Natural killer cell treated with Interleukin-12 subunit alpha and Interleukin-12 subunit beta and Interleukin-15 and Interleukin-18, amount 100 ng/mL, for 72 hours (primary cell): ENCODE measurements around the gene EVX2. TPM values are rescaled to one million over a fixed set of nuclear protein-coding genes. Genes with fewer than 3 reads are reported as not detected.

ENCODE experiments used
- ATAC-seq, 2 donors: fragments of 150-1000 bp; cut with Tn5 transposase in 1 of 2; sonication (Bioruptor Pico), chemical (Tn5 transposase) in 1 of 2; 2 replicates each; pipeline ENCODE4 v1.10.0; 2021
- DNase-seq: peaks from one replicate; pipeline ENCODE4 v3.0.0; 2022; ENCODE audit warnings: low spot score
- H3K27ac Mint-ChIP-seq, 2 donors: 1 replicate in 1 of 2; 2 replicates in 1 of 2; pipeline ENCODE4 v1.8.0; 2022; ENCODE audit warnings: mixed read lengths in 2 of 2, mild to moderate bottlenecking in 1 of 2, moderate library complexity in 1 of 2
- H3K27me3 Mint-ChIP-seq, 2 donors: 1 replicate in 1 of 2; 2 replicates in 1 of 2; pipeline ENCODE4 v1.8.0; 2022; ENCODE audit warnings: mixed read lengths in 2 of 2
- H3K36me3 Mint-ChIP-seq: one replicate; pipeline ENCODE4 v1.8.0; 2022; ENCODE audit warnings: mixed read lengths
- H3K4me1 Mint-ChIP-seq, 2 donors: 1 replicate in 1 of 2; 2 replicates in 1 of 2; pipeline ENCODE4 v1.8.0; 2022; ENCODE audit warnings: low read depth in 2 of 2, mixed read lengths in 2 of 2, mild to moderate bottlenecking in 1 of 2
- H3K4me3 Mint-ChIP-seq: one replicate; pipeline ENCODE4 v1.8.0; 2022; ENCODE audit warnings: mixed read lengths
- H3K9me3 Mint-ChIP-seq: 2 replicates; pipeline ENCODE4 v1.8.0; 2022; ENCODE audit warnings: mixed read lengths
- total RNA-seq, 2 donors: library from RNA; stranded (reverse); gene quantifications; one replicate each; pipeline ENCODE4 v1.2.3, GENCODE V29; 2022

The EVX2 gene
- total RNA-seq, 2 donors from 2014 or later: not detected

GRCh38 chr2:176125772-176126054, 42.0 kb upstream of the EVX2 start:
- ATAC-seq (no peak), DNase-seq (no peak)
- Mint-ChIP-seq H3K9me3 (no peaks in the 10 kb centered on the region), H3K4me1 (peaks cover 8 to 17% of the 10 kb centered on the region in 2 donors), H3K4me3 (no peak overlapping the region), H3K27ac (no peak overlapping the region), H3K36me3 (peaks cover 7% of the 10 kb centered on the region), H3K27me3 (peaks cover 52 to 62% of the 10 kb centered on the region in 2 donors)

DNA sequence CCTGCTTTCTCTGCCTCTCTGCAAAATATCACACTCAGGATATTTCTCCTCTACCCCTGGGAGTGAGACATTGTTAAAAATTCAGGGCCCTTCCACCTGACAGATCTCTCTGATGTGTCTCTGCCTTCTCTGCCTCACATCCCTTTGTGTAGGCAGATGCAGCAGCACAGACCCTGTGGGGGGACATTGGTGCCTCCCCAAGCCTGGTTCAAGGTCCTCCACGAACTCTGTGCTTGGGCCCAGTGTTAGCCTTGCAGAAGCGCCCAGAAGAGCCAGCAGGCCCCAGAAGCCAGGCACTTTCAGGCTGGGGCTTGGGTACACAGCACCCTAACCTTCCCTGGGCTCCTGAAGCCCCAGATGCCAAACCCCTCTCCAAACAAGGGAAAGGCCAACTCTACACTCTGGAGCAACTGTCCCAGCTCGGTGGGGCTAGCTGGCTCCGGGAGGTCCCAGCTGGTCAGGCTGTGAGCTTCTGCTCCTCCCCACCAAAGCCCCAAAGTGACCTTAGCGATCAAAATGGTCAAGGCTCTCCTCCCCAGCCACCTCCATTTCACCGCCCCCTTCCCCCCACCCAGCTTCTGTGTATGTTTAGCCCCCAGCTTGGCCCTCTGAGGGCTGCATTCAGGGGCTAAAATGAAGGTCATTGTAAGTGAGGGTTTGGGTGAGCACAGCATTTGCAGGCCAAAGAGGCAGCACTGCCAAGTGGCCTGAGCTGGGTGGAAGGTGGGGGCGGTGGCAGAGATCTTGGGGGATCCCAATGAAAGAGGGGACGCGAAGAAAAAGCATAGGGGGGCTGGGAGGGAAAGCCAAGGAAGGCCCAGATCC, 41.4 kb upstream of the EVX2 start:
- Mint-ChIP-seq H3K9me3 (no peaks in the 10 kb centered on the region), H3K27ac (no peak overlapping the region), H3K36me3 (peaks cover 7% of the 10 kb centered on the region), H3K4me1 (peaks cover 7 to 15% of the 10 kb centered on the region in 2 donors), H3K27me3 (peaks cover 54 to 66% of the 10 kb centered on the region in 2 donors), H3K4me3 (no peak overlapping the region)
- ATAC-seq (peak in 1 of 2 donors; percentile 28), DNase-seq (no peak)

GRCh38 chr2:176124110-176124946, 40.6 kb upstream of the EVX2 start:
- H3K9me3 Mint-ChIP-seq: no peaks in the 10 kb centered on the region
- ATAC-seq: no peak
- H3K27me3 Mint-ChIP-seq: peaks cover 62 to 74% of the 10 kb centered on the region in 2 donors
- no peak for DNase-seq
- H3K27ac Mint-ChIP-seq: no peak overlapping the region
- no peak overlapping the region for H3K4me3 Mint-ChIP-seq
- peaks cover 7 to 15% of the 10 kb centered on the region in 2 donors for H3K4me1 Mint-ChIP-seq
- peaks cover 7% of the 10 kb centered on the region for H3K36me3 Mint-ChIP-seq

- DNase-seq (no peak), ATAC-seq (no peak)
- Mint-ChIP-seq H3K4me3 (no peak overlapping the region), H3K4me1 (peaks cover 11 to 15% of the 10 kb centered on the region in 2 donors), H3K9me3 (peaks cover 3% of the 10 kb centered on the region), H3K27me3 (peaks cover 66 to 75% of the 10 kb centered on the region in 2 donors), H3K27ac (no peak overlapping the region), H3K36me3 (peaks cover 12% of the 10 kb centered on the region)
These were observed 39.8 kb upstream of the EVX2 start for GRCh38 chr2:176123411-176124109.

- peak; percentile 47 to 71 for ATAC-seq
- DNase-seq: no peak
- Mint-ChIP-seq H3K27me3 (peaks cover 66 to 75% of the 10 kb centered on the region in 2 donors), H3K27ac (no peak within 1 kb of the TSS), H3K4me1 (peaks cover 9 to 13% of the 10 kb centered on the region in 2 donors), H3K36me3 (peaks cover 7% of the 10 kb centered on the region), H3K9me3 (peaks cover 3% of the 10 kb centered on the region), H3K4me3 (no peak within 1 kb of the TSS)
These were observed 39.1 kb upstream of the EVX2 start, which contains the start of gene HOXD9 for GRCh38 chr2:176122683-176123410. Gene HOXD9 (plus strand): TSS chr2:176122719. CDS start chr2:176122769, 50 bp downstream.

DNA sequence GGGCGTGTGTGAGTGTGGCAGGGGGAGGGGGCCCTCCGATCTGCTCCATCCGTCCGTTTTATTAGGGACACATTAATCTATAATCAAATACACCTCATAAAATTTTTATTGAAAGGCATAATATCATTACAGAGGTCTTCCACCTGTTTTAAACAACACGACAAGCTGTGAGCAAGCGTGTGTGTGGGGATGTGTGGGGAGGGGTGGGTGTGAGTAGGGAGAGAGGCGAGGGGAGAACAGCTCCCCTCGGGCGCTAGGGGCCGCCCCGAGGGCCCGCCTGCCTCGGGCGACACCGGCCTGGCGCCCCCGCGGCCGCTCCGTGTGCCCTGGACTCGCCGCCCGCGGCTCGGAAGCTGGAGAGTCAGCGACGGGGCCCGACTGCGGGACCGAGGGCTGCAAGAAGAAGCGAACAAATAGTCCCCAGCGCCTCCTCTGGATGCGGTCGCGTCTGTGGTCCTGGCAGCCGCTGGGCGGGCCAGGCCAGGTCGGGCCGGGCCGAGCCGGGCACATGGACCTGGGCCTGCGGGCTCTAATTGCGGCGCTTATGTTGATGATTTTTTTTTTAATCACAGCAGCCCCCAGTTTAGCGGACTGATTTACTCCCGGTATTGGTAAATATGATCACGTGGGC, 38.4 kb upstream of the EVX2 start:
- peak in 1 of 2 donors; percentile 14 for ATAC-seq
- H3K4me3 Mint-ChIP-seq: no peak overlapping the region

DNA sequence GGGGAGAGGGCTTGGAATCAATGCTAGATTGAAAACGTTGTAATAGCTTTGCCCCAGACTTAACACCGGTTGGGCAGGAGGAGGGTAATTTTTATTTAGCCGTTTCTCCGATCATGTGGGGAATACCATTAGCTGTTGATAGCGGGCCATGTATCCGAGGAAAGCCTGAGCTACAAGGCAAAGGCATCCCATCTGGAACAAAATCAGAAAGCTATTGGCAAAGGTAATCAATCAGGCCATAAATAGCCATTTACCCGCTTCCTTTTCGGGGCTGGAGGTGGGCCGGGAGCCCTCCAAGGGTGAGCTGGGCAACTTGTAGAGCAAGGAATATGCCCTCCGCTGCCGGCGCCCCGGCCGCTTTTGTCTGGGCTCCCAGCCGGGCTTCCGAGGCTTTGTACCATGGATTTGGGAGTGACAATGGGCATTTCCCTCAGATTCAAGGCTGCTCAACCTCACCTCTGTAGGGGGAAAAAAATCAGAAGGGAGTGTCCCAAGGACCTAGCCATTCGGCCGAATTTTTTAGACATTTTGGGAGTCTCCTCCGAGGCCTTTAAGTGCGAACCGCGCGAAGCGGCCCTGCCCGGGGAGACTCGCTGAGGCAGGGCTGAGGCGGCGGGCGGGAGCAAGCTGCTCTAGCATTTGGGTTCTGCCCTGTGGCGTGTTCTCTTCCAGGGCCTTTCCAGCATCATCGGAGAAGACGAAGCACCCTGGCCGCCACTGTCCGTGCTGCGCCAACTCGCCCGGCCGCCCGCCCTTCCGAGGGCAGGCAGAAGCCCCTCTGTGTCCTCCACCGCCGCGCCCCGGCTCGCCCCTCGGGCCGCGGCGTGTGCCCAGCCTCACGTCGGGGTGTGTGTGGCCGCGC, 37.7 kb upstream of the EVX2 start:
- Mint-ChIP-seq H3K27ac (no peak overlapping the region), H3K36me3 (peaks cover 13% of the 10 kb centered on the region), H3K4me3 (no peak overlapping the region), H3K27me3 (peaks cover 67 to 76% of the 10 kb centered on the region in 2 donors), H3K9me3 (peaks cover 3% of the 10 kb centered on the region), H3K4me1 (peaks cover 9 to 13% of the 10 kb centered on the region in 2 donors)
- no peak for DNase-seq
- no peak for ATAC-seq

More for the DNA sequence above, 38.4 kb upstream of the EVX2 start:
- Mint-ChIP-seq H3K4me1 (peaks cover 9 to 13% of the 10 kb centered on the region in 2 donors), H3K36me3 (peaks cover 7% of the 10 kb centered on the region), H3K27me3 (peaks cover 65 to 75% of the 10 kb centered on the region in 2 donors), H3K27ac (no peak overlapping the region), H3K9me3 (peaks cover 3% of the 10 kb centered on the region)
- DNase-seq: no peak

GRCh38 chr2:176120364-176121189, 36.8 kb upstream of the EVX2 start:
- Mint-ChIP-seq H3K27me3 (peaks cover 64 to 73% of the 10 kb centered on the region in 2 donors), H3K9me3 (peaks cover 3% of the 10 kb centered on the region)
- ATAC-seq: no peak

DNA sequence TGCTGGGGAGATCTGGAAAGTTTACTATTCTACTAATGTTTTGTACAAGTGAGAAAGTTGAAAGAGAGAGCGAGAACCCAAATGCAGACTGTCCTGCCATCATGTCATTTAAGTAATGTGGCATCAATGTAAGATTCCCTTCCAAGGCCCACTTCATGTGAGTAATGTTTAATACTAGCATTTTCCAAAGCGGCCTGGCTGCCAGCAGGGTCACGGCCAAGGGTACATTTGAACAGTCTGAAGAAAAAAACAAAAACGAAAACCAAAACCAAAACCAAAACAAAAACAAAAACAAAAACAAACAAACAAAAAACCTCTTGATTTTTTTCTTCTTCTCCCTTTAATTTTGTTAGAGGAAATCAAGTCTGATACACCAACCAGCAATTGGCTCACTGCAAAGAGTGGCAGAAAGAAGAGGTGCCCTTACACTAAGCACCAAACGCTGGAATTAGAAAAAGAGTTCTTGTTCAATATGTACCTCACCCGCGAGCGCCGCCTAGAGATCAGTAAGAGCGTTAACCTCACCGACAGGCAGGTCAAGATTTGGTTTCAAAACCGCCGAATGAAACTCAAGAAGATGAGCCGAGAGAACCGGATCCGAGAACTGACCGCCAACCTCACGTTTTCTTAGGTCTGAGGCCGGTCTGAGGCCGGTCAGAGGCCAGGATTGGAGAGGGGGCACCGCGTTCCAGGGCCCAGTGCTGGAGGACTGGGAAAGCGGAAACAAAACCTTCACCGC, 35.0 kb upstream of the EVX2 start:
- no peak for DNase-seq
- ATAC-seq: no peak
- Mint-ChIP-seq H3K36me3 (peaks cover 13% of the 10 kb centered on the region), H3K4me3 (peak overlapping the region; percentile 40), H3K9me3 (peaks cover 3% of the 10 kb centered on the region), H3K27me3 (peaks cover 54 to 69% of the 10 kb centered on the region in 2 donors), H3K4me1 (peaks cover 9 to 11% of the 10 kb centered on the region in 2 donors), H3K27ac (no peak overlapping the region)

More at GRCh38 chr2:176120364-176121189, 36.8 kb upstream of the EVX2 start:
- Mint-ChIP-seq H3K27ac (no peak overlapping the region), H3K36me3 (peaks cover 13% of the 10 kb centered on the region), H3K4me1 (peaks cover 9 to 13% of the 10 kb centered on the region in 2 donors), H3K4me3 (no peak overlapping the region)
- no peak for DNase-seq

DNA sequence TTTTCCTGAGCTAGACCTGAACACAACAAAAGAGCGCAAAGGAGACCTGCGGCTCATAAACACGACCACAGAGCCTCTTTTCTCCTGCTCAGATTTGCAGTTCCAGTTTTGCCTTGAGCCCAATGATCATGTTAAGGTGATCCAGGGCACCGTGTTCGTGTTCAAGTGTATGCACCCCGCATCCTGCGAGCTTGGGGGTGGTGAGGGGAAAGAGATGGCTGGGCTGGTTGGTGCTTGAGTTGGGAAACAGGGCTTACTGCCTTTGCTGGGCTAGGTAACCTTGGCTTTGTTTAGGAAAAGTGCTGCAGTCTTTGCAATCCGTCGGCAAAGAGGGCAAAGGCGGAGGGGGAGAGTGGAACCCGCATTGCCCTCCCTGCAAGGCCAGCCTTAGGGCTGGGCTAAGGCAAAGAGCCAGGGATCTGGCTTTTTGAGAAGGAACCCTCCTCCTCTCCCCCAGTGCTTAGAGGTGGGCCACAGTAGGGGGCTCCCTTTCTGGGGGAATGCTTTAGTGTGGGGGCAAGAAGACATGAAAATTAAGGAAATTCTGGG, 34.1 kb upstream of the EVX2 start:
- ATAC-seq: no peak
- Mint-ChIP-seq H3K4me3 (peak overlapping the region; percentile 40), H3K27ac (no peak overlapping the region)

More for the DNA sequence above, 34.1 kb upstream of the EVX2 start:
- peaks cover 53 to 74% of the 10 kb centered on the region in 2 donors for H3K27me3 Mint-ChIP-seq
- no peak for DNase-seq
- H3K9me3 Mint-ChIP-seq: peaks cover 3% of the 10 kb centered on the region
- H3K36me3 Mint-ChIP-seq: peaks cover 13% of the 10 kb centered on the region
- peaks cover 8 to 9% of the 10 kb centered on the region in 2 donors for H3K4me1 Mint-ChIP-seq
